H1 (cell line): ENCODE data around the gene GMPPA. TPM values are rescaled to one million over a fixed set of nuclear protein-coding genes. Genes with fewer than 3 reads are reported as not detected.

ENCODE experiments used
- CTCF ChIA-PET: fragments of 300-600 bp; sonication (Branson Sonifier 250); formaldehyde crosslinking; loops from one replicate; lab custom pipeline; 2021; ENCODE audit not compliant: partially characterized antibody; lab: Charles Lee
- POLR2A ChIA-PET: fragments of 300-600 bp; sonication (Branson Sonifier 250); formaldehyde crosslinking; loops from one replicate; lab custom pipeline; 2021; ENCODE audit warnings: inconsistent platforms; ENCODE audit not compliant: partially characterized antibody; lab: Charles Lee
- DNase-seq, 2 experiments: peaks; one replicate each; pipeline versions ENCODE4 v3.0.0 to v3.0.0-alpha.2; 2010 to 2022; ENCODE audit warnings: low spot score in 2 of 2, low read depth in 1 of 2, mixed read lengths in 1 of 2
- FAIRE-seq: peaks from 2 replicates; lab custom pipeline; 2011; peaks lifted over from hg19 to GRCh38; lab: Jason Lieb, UNC
- H2AFZ ChIP-seq: 2 replicates; pipeline ENCODE4 v1.8.1; 2012; ENCODE audit warnings: low read length, inconsistent platforms
- H2AK5ac ChIP-seq: 2 replicates; pipeline ENCODE4 v1.6.1; 2013; ENCODE audit warnings: low read depth, low read length
- H2BK120ac ChIP-seq: replicated peaks from 2 replicates; pipeline ENCODE3; 2013; ENCODE audit warnings: low read depth, low read length, inconsistent platforms
- H2BK12ac ChIP-seq: 2 replicates; pipeline ENCODE4 v1.6.1; 2013; ENCODE audit warnings: low read depth, low read length
- H2BK15ac ChIP-seq: 2 replicates; pipeline ENCODE4 v1.6.1; 2013; ENCODE audit warnings: low read length
- H2BK20ac ChIP-seq: 2 replicates; pipeline ENCODE4 v1.6.1; 2013; ENCODE audit warnings: low read length
- H2BK5ac ChIP-seq: 2 replicates; pipeline ENCODE4 v1.6.1; 2013; ENCODE audit warnings: low read depth, low read length
- H3K14ac ChIP-seq: 2 replicates; pipeline ENCODE4 v1.6.1; 2013; ENCODE audit warnings: inconsistent platforms; ENCODE audit not compliant: insufficient read length
- H3K18ac ChIP-seq: 2 replicates; pipeline ENCODE4 v1.6.1; 2013; ENCODE audit warnings: low read length; ENCODE audit errors: extremely low read depth
- H3K23ac ChIP-seq: 2 replicates; pipeline ENCODE4 v1.6.1; 2013; ENCODE audit warnings: inconsistent platforms; ENCODE audit not compliant: insufficient read length
- H3K23me2 ChIP-seq: 2 replicates; pipeline ENCODE4 v1.6.1; 2013; ENCODE audit warnings: low read depth, low read length
- H3K27ac ChIP-seq: 2 replicates; pipeline ENCODE4 v1.6.1; 2011; ENCODE audit warnings: low read depth, low read length, inconsistent platforms
- H3K27me3 ChIP-seq, 4 experiments: replicated peaks in 1 of 4; 1 replicate in 1 of 4; 2 replicates in 3 of 4; pipeline versions ENCODE4 v1.6.1 to v1.8.1; 2011 to 2013; ENCODE audit warnings: low read length in 3 of 4, mild to moderate bottlenecking in 3 of 4, inconsistent platforms in 2 of 4, mixed read lengths in 2 of 4, moderate library complexity in 1 of 4; ENCODE audit not compliant: control insufficient read depth in 3 of 4, insufficient read depth in 3 of 4; ENCODE audit errors: extremely low read depth in 1 of 4
- H3K36me3 ChIP-seq, 4 experiments: 2 replicates each; pipeline versions ENCODE4 v1.6.1 to v1.8.1; 2011 to 2013; ENCODE audit warnings: mild to moderate bottlenecking in 4 of 4, low read length in 3 of 4, moderate library complexity in 2 of 4, control low read depth in 1 of 4, inconsistent platforms in 1 of 4; ENCODE audit not compliant: insufficient read depth in 4 of 4, control insufficient read depth in 2 of 4
- H3K4ac ChIP-seq: replicated peaks from 2 replicates; pipeline ENCODE3; 2013; ENCODE audit warnings: low read length, low read depth, mixed read lengths, inconsistent platforms; ENCODE audit not compliant: insufficient read length
- H3K4me1 ChIP-seq, 4 experiments: replicated peaks in 1 of 4; 1 replicate in 1 of 4; 2 replicates in 3 of 4; pipeline versions ENCODE4 v1.6.1 to v1.8.1; 2011 to 2013; ENCODE audit warnings: low read length in 3 of 4, inconsistent platforms in 2 of 4, mixed read lengths in 1 of 4; ENCODE audit not compliant: insufficient read depth in 4 of 4, control insufficient read depth in 3 of 4
- H3K4me2 ChIP-seq, 2 experiments: 2 replicates each; pipeline versions ENCODE4 v1.6.1 to v1.8.1; 2011 to 2013; ENCODE audit warnings: low read depth in 2 of 2, low read length in 2 of 2, control low read depth in 1 of 2, inconsistent platforms in 1 of 2, mild to moderate bottlenecking in 1 of 2; ENCODE audit not compliant: insufficient read depth in 1 of 2
- H3K4me3 ChIP-seq, 4 experiments: fragments of 200-600, 300-600 bp in 1 of 4; sonication (generic), shearing (Covaris generic), sonication (Bioruptor Twin) in 1 of 4; 2 replicates each; pipeline versions ENCODE4 v1.5.1 to v1.8.1; 2011 to 2016; ENCODE audit warnings: low read length in 4 of 4, low read depth in 3 of 4, control low read depth in 2 of 4, inconsistent platforms in 2 of 4, mild to moderate bottlenecking in 2 of 4, mixed read lengths in 1 of 4, moderate library complexity in 1 of 4; ENCODE audit not compliant: insufficient read depth in 2 of 4; ENCODE audit errors: extremely low read depth in 1 of 4
- H3K56ac ChIP-seq: replicated peaks from 2 replicates; pipeline ENCODE3; 2013; ENCODE audit warnings: low read depth, mild to moderate bottlenecking, mixed read lengths, low read length, inconsistent platforms; ENCODE audit not compliant: insufficient read length
- H3K79me1 ChIP-seq: 2 replicates; pipeline ENCODE4 v1.6.1; 2013; ENCODE audit warnings: low read depth, low read length, control low read depth
- H3K79me2 ChIP-seq, 2 experiments: 2 replicates each; pipeline versions ENCODE4 v1.6.1 to v1.8.1; 2012 to 2013; ENCODE audit warnings: low read length in 2 of 2, mild to moderate bottlenecking in 2 of 2, inconsistent platforms in 1 of 2; ENCODE audit not compliant: insufficient read depth in 2 of 2, control insufficient read depth in 1 of 2
- H3K9ac ChIP-seq, 4 experiments: replicated peaks in 1 of 4; 1 replicate in 1 of 4; 2 replicates in 3 of 4; pipeline versions ENCODE4 v1.6.1 to v1.8.1; 2011 to 2013; ENCODE audit warnings: low read depth in 3 of 4, low read length in 3 of 4, control low read depth in 2 of 4, mild to moderate bottlenecking in 2 of 4, moderate library complexity in 2 of 4, inconsistent platforms in 1 of 4; ENCODE audit errors: extremely low read depth in 1 of 4
- H3K9me3 ChIP-seq, 2 experiments: 2 replicates each; pipeline versions ENCODE4 v1.6.1 to v1.8.1; 2012 to 2013; ENCODE audit warnings: mild to moderate bottlenecking in 2 of 2, moderate library complexity in 2 of 2, control low read depth in 1 of 2, inconsistent platforms in 1 of 2, low read depth in 1 of 2, low read length in 1 of 2, mixed read lengths in 1 of 2; ENCODE audit not compliant: insufficient read depth in 2 of 2
- H4K20me1 ChIP-seq, 2 experiments: replicated peaks in 1 of 2; 2 replicates each; pipeline versions ENCODE3 to v1.8.1; 2011 to 2013; ENCODE audit warnings: inconsistent platforms in 2 of 2, low read length in 2 of 2, mild to moderate bottlenecking in 1 of 2; ENCODE audit not compliant: insufficient read depth in 2 of 2, control insufficient read depth in 1 of 2
- H4K5ac ChIP-seq: 2 replicates; pipeline ENCODE4 v1.6.1; 2013; ENCODE audit warnings: low read length, low read depth, mixed read lengths, inconsistent platforms; ENCODE audit not compliant: insufficient read length
- H4K8ac ChIP-seq: 2 replicates; pipeline ENCODE4 v1.8.0; 2013; ENCODE audit warnings: mild to moderate bottlenecking, moderate library complexity, low read length, inconsistent platforms; ENCODE audit not compliant: insufficient read depth; ENCODE audit errors: extremely low read depth
- H4K91ac ChIP-seq: replicated peaks from 2 replicates; pipeline ENCODE3; 2013; ENCODE audit warnings: low read length, mixed read lengths, inconsistent platforms; ENCODE audit not compliant: insufficient read length
- BACH1 ChIP-seq: IDR thresholded peaks from 2 replicates; pipeline ENCODE4 v1.6.1; 2012; ENCODE audit warnings: low read length, improper control_type of control experiment
- CBX8 ChIP-seq: fragments of 300-800, 300-1000 bp; sonication (generic); IDR thresholded peaks from 2 replicates; pipeline ENCODE4 v1.7.1; 2016; ENCODE audit warnings: low read depth, low read length, borderline replicate concordance
- CEBPB ChIP-seq: IDR thresholded peaks from 2 replicates; pipeline ENCODE4 v1.6.1; 2012; ENCODE audit warnings: low read depth, low read length
- EGR1 ChIP-seq: IDR thresholded peaks from 2 replicates; pipeline ENCODE4 v1.6.1; 2011; ENCODE audit warnings: low read depth, low read length, borderline replicate concordance
- GABPA ChIP-seq: IDR thresholded peaks from 2 replicates; pipeline ENCODE4 v1.6.1; 2011; ENCODE audit warnings: mild to moderate bottlenecking, low read length, moderate library complexity, borderline replicate concordance; ENCODE audit not compliant: insufficient read depth
- KDM1A ChIP-seq: fragments of 200-600, 300-600 bp; sonication (generic); IDR thresholded peaks from 2 replicates; pipeline ENCODE4 v1.7.1; 2016; ENCODE audit warnings: mild to moderate bottlenecking, low read length, borderline replicate concordance
- SIN3A ChIP-seq, 2 experiments: IDR thresholded peaks in 1 of 2; conservative IDR thresholded peaks in 1 of 2; 2 replicates each; pipeline ENCODE4 v1.6.1; 2011 to 2012; ENCODE audit warnings: low read length in 2 of 2, improper control_type of control experiment in 1 of 2, low read depth in 1 of 2, mild to moderate bottlenecking in 1 of 2
- SP2 ChIP-seq: IDR thresholded peaks from 2 replicates; pipeline ENCODE4 v1.6.1; 2012; ENCODE audit warnings: mild to moderate bottlenecking, low read length, inconsistent platforms
- SRF ChIP-seq: IDR thresholded peaks from 2 replicates; pipeline ENCODE4 v1.6.1; 2011; ENCODE audit warnings: mild to moderate bottlenecking, low read depth, low read length, moderate library complexity
- TBP ChIP-seq: IDR thresholded peaks from 2 replicates; pipeline ENCODE4 v1.6.1; 2011; ENCODE audit warnings: low read depth, low read length, improper control_type of control experiment
- TEAD4 ChIP-seq: IDR thresholded peaks from 2 replicates; pipeline ENCODE4 v1.6.1; 2012; ENCODE audit warnings: low read depth, low read length, inconsistent platforms, mixed read lengths
- WGBS, 2 experiments: shearing (Covaris generic) in 1 of 2; methylation state at CpG; one replicate each; pipeline versions ENCODE4 v1.1.6 to v1.1.7; 2013 to 2015; ENCODE audit warnings: low lambda C conversion rate in 2 of 2, mixed read lengths in 2 of 2, inconsistent platforms in 1 of 2, low coverage in 1 of 2, missing lambda C conversion rate in 1 of 2; ENCODE audit not compliant: insufficient replicate concordance in 2 of 2, insufficient coverage in 1 of 2, insufficient read length in 1 of 2; ENCODE audit errors: extremely low coverage in 1 of 2, missing lambda C conversion rate in 1 of 2; 5-methylcytosine and 5-hydroxymethylcytosine counted together
- polyA plus RNA-seq, 7 experiments: library from polyadenylated mRNA; depleted of rRNA in 3 of 7; stranded (reverse) in 5 of 7; unstranded in 2 of 7; fragments of >200 nt in 5 of 7; fragments of 200-250 nt in 2 of 7; gene quantifications; 1 replicate in 5 of 7; 2 replicates in 1 of 7; 4 replicates in 1 of 7; pipeline versions ENCODE4 v1.2.1 to v1.2.3, GENCODE V29; 2011 to 2013; ENCODE audit warnings: missing spikeins in 2 of 7, mixed read lengths in 2 of 7
- total RNA-seq: library from RNA; stranded (reverse); fragmentation: NEBNext Ultra II Directional; extraction: Animal tissue kit (Norgen Biotek cat#: 25700); gene quantifications from 2 replicates; pipeline ENCODE4 v1.2.1, GENCODE V29; 2021

GMPPA gene
- total and polyA plus RNA-seq, 2 of the 8 experiments (the other 6 are each of a cell fraction or from before 2014, with no cell fraction given): 34.3 to 98.8 TPM

DNA sequence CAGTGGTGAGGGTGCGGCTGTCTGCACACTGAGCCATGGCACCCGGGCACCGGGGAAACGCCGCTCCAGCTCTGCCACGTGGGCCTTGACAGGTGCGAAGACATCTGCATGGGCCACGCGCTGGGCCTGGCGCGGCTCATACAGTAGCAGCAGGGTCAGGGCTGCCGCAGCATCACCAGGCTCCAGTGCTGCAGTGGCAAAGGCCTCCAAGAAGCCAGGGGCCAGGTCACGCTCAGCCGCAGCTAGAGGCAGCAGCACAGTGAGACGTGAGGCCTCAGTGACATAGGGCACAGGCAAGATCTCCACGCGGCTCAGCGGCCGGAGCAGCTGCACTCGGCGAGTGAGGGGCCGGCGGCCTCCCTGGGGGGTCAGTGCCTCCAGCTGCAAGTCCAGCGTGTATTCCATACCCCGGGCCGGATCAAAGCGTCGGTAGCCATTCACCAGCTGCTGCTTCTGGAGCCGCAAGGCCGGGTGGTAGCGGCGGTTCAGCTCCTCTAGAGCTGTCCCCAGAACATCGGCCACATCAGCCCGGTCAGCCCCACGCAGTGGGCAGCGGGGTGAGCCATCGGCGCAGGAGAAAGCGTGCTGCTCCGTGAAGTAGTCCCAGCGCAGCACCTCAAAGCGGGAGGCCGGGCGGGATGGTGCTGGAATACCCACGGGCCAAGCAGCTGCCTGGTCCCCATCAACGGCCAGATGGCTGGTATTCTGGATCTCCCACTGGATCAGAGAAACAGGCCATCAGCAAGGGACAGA lies 41.4 kb downstream of the GMPPA start:
- no peak overlapping the region for H3K56ac ChIP-seq
- no peak overlapping the region for H3K23ac ChIP-seq
- no peak overlapping the region for H3K9ac ChIP-seq
- H3K4ac ChIP-seq: no peak overlapping the region
- no peak overlapping the region for H4K8ac ChIP-seq
- POLR2A ChIA-PET: interaction anchor here (1.3 to 5.4 kb wide), 6 partner anchors 12 to 57 kb away, joined by 3 to 23 read pairs (median 7); partner anchors contain the start of genes INHA, OBSL1 and STK11IP
- no peak overlapping the region for H2BK20ac ChIP-seq
- no peak overlapping the region for H2AK5ac ChIP-seq
- H2BK15ac ChIP-seq: no peak overlapping the region
- H3K4me2 ChIP-seq: no peak overlapping the region
- H3K4me1 ChIP-seq: peaks cover 5 to 28% (median 19%) of the 10 kb centered on the region in 4 experiments
- H3K18ac ChIP-seq: no peak overlapping the region
- TF ChIP-seq BACH1: no peak
- no peak for TF ChIP-seq SP2
- no peak for TF ChIP-seq EGR1
- no peak for TF ChIP-seq CBX8
- TF ChIP-seq TEAD4: no peak
- no peak for TF ChIP-seq SIN3A (conservative IDR thresholded peaks at IDR 0.05 in 1 of 2, IDR thresholded peaks at IDR 0.05 in 1 of 2; ENCODE audit: low read depth in 1 of 2, low read length in 2 of 2)
- no peak for TF ChIP-seq CEBPB
- no peak for TF ChIP-seq GABPA
- TF ChIP-seq TBP: no peak
- TF ChIP-seq KDM1A: no peak
- TF ChIP-seq SRF: no peak
- TF ChIP-seq, all 59 proteins: peak for 0
- FAIRE-seq: no peak
- Histone ChIP-seq H2BK12ac (no peak overlapping the region), H2BK5ac (no peak overlapping the region), H3K79me2 (peaks cover 0 to 6% of the 10 kb centered on the region in 2 experiments; a peak in 1 of 4 replicates), H4K91ac (no peak overlapping the region), H3K23me2 (peaks cover 14% of the 10 kb centered on the region; the same call in 1 of the 2 replicates), H3K36me3 (peaks cover 4 to 22% (median 12%) of the 10 kb centered on the region in 4 experiments; a peak in 6 of 8 replicates), H4K20me1 (peaks cover 11 to 15% of the 10 kb centered on the region in 2 experiments), H3K27me3 (peaks cover 0 to 3% (median 0%) of the 10 kb centered on the region in 4 experiments; a peak in 2 of 7 replicates), H3K9me3 (no peaks in the 10 kb centered on the region), H3K14ac (no peak overlapping the region), H3K79me1 (peaks cover 4% of the 10 kb centered on the region; the same call in 1 of the 2 replicates), H2BK120ac (no peak overlapping the region), H3K27ac (no peak overlapping the region), H4K5ac (no peak overlapping the region), H3K4me3 (no peak overlapping the region), H2AFZ (no peak overlapping the region)
- DNase-seq: no peak
- CTCF ChIA-PET: interaction anchor here (0.6 to 113.1 kb wide), 27 partner anchors 9 to 254 kb away, joined by 3 to 7248 read pairs (median 11); partner anchors contain the start of genes ASIC4, DES, GMPPA and INHA
- 93% methylated on average over 44 of the region's 46 CpGs; no CpG with 5 or more reads in 1 of the 2 experiments for WGBS, 2 experiments
